ENCODE results near the gene TMIE.
"Not testable (repeated sequence)": the region's sequence is repeated elsewhere in the genome, so short reads cannot be mapped to it uniquely, and the experiment has no call there.

The TMIE gene

DNA sequence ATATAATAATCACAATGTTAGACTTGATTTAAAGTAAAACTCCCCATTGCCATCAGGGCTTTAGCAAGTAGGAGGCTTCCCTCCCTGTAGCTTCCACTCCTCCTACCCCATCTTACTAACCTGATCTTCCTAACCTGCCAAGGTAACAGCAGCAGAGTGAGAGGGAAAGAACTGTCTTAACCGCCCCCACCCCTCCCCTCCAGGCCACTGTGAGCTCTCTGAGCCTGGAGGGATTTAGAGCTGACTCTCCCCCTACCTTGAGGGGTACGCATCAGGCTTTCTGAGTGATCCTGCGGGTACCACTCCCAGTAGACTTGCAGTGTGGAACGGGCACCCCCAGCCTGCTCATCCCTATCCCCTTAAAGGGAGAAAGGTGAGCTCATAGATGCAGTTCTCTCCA is 27.8 kb downstream of the TMIE start:
- DNase-seq = no peak

- DNase-seq = no peak
Measured at GRCh38 chr3:46730819-46731218, 29.6 kb downstream of the TMIE start.

DNA sequence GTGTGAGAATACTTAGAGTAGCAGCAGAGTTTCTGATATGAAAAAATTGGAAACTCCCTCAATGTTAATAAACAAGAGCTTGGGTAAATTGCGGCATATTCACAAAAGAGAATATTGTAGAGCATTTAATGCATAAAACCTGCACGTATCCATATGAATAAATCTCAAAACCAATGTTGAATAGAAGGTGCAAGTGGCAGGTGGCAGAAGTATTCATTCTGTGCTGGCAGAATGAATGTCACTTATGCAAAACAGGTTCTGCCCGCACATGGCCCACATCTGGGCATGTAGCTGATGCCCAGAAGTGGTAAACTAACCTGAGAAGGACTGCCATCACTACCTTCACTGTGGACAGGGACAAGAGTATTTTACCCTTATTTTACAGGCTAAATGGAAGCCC is 30.6 kb downstream of the TMIE start:
- no peak for DNase-seq

DNA sequence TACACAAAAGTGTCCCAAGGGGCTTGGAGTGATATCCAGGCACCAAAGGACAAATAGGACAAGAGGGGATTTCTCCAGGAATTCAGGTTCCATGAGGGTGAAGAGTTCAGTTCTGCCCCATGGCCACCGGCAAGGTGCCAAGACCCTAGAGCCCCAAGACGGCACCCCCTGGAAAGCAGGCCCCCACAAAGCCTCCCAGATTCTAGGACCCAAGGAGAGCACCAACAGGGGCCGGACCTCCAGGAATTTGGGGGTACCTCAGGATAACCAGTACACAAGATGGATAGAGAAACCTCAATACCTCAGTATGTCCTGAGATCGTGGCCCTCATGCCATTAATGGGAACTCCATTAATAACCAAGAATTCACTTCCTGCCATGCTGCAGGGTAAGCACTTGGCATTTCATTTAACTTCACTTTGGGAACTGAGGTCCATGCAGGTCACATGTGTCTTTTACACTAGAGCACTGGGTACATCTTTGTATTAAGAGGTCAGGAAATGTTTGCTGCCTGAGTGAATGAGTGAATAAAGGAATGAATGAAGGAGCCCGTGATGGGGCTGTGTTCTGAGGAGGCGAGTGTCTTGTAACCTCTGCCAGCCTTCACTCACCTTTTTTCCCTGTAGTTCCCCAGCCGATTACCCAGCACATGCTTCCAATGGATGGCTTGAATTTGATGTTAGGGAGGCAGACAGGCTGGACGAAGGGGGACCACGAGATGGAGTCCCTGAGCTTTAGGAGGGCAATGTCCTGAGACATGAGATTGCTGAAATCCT is 32.0 kb downstream of the TMIE start:
- DNase-seq = no peak

- DNase-seq = no peak
Measured at GRCh38 chr3:46734773-46735172, 33.6 kb downstream of the TMIE start.

DNA sequence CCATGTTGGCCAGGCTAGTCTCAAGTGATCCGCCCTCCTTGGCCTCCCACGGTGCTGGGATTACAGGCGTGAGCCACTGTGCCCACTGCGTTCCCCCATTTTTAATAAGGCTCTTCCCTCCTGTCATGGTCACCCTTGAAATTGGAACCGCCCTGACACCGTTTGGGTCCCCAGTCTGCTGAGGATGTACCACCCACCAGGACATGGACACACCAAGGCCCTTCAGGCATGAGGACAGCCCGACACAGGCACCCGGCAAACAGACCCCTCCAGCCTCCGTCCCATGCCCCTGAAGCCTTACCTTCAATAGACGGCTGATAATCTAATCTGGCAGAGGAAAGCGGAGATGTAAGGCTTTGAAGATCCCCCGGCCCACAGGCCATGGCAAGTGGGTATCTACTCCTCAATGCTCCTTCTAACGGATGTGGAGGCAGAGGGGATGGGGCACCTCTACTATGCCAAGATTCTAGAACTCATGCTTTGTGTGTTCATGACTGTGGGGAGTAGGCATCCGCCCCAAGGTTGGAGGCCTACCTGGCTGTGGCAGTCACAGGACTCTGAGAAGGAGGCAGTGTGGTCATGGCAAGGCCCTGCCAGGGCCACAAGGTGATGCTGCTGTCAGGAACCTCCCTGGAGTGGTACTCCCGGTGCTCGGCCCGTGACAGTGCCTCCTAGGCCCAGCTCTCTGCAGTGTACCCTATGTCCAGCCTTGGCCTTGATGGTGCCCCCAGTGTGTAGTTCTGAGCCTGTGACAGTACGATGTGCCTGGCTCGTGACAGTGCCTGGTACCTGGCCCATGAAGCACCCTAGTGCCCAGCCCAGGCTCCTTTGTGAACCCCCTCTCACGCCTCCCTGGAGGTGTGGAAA is 35.0 kb downstream of the TMIE start:
- no peak for DNase-seq

DNA sequence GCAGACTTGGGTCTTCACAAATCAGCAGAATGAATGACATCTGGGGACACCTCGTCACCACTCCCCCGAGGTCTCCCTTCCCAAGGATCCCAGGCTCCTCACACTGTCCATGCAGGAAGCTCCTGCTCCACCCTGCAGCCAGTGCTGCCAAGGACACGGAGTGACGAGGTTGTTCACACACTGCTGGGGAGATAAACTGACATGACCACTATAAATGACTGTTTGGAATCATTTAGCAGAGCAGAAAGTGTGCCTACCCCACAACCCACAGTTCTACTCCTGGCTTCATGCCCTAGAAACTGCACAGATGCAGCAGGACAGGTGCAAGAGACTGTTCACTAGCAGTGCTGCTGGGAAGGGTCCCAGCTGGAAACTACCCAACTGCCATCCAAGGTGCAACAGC is 36.1 kb downstream of the TMIE start:
- no peak for DNase-seq

- DNase-seq = not testable (repeated sequence)
Measured at GRCh38 chr3:46739565-46739964, 38.4 kb downstream of the TMIE start.

DNA sequence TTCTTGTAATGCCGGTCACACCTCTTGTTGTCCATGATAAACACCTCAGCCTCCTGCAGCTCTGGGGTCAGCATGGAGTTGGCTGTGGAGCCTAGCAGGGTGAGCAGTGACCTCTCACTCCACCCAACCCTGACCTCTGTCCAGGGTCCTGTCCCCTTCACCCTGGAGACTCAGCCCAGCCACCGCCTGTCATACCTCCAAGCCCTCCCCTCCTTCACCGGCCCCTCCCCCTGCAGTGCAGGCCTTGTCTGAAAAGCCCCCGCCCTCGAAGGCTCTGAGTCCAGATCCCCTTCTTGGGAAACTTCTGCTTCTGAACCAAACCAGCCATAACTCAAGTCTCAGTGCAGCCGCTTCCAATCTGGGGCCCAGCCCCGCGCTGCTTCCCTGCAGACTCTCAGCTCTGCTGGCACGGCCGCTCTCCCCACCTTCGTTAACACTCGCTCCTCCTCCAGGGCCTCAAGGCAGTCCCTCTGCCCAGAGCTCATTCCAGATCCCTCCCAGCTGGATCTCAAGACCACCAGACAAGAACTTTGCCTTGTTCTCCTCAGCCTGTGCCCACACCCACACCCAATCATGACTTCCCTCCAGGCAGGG is 41.9 kb downstream of the TMIE start:
- no peak for DNase-seq

DNA sequence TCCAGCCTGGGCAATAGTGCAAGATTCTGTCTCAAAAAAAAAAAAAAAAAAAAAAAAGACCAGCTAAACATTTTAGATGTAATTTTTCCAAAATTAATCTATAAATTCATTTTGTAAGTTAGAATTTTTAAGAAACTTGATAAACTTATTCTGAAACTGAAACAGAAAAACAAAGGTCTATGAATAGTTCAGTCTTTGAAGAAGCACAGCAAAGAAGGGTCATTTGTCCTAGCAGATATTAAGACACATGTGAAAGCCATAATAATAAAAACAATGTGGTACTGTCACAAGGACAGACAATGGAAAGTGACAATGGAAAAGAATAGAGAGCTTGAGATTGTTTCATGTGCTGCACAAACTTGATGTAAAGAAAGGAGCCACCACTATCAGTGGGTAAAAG is 45.5 kb downstream of the TMIE start:
- DNase-seq = no peak

GRCh38 chr3:46748170-46748569 is 47.0 kb downstream of the TMIE start:
- no peak for DNase-seq

- DNase-seq = no peak
Measured at GRCh38 chr3:46749129-46749528, 47.9 kb downstream of the TMIE start.

- no peak for DNase-seq
Measured at GRCh38 chr3:46750555-46751038, 49.4 kb downstream of the TMIE start.

DNA sequence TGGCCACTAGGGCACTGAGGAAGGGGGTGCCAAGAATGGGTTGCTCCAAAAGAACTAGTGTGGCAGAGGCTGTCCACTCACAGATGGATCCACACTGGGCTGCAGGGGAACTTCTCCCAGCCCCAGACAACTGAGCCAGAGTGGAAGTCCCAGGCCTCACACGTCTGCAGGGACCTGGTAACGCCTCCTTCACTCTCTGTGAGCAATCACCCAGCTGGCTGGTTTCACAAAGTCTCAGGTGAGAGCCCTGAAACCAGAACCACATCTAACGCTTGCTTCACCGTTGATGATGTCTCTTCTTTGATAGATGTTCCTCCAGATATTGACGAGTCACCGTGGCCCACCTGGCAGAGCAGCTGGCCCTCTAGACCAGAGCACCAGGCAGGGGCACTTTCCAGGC is 51.9 kb downstream of the TMIE start:
- not testable (repeated sequence) for DNase-seq

GRCh38 chr3:46755646-46756045 is 54.5 kb downstream of the TMIE start:
- no peak for DNase-seq

- DNase-seq = no peak
Measured at GRCh38 chr3:46756642-46757041, 55.5 kb downstream of the TMIE start.

- no peak for DNase-seq
Measured at GRCh38 chr3:46759239-46760167, 58.3 kb downstream of the TMIE start.

All from KG1 (cell line).